Measurements from ENCODE around the gene ECE1.
"Not testable (repeated sequence)": the region's sequence is repeated elsewhere in the genome, so short reads cannot be mapped to it uniquely, and the experiment has no call there.

Gene ECE1

GRCh38 chr1:21249940-21250493 lies 40.2 kb downstream of the ECE1 start:
- DNase-seq (ENCODE audit: low spot score) = no peak

GRCh38 chr1:21247892-21248715 lies 42.2 kb downstream of the ECE1 start:
- DNase-seq (ENCODE audit: low spot score) = no peak

- no peak for DNase-seq (ENCODE audit: low spot score)
Measured at GRCh38 chr1:21246905-21247642, 43.2 kb downstream of the ECE1 start.

GRCh38 chr1:21245688-21246229 lies 44.5 kb downstream of the ECE1 start:
- DNase-seq (ENCODE audit: low spot score) = no peak

GRCh38 chr1:21244986-21245687 lies 45.1 kb downstream of the ECE1 start:
- no peak for DNase-seq (ENCODE audit: low spot score)

GRCh38 chr1:21244154-21244553 lies 46.1 kb downstream of the ECE1 start:
- DNase-seq (ENCODE audit: low spot score) = no peak

- no peak for DNase-seq (ENCODE audit: low spot score)
Measured at GRCh38 chr1:21242846-21243245, 47.4 kb downstream of the ECE1 start.

GRCh38 chr1:21241771-21242581 lies 48.3 kb downstream of the ECE1 start:
- no peak for DNase-seq (ENCODE audit: low spot score)

- no peak for DNase-seq (ENCODE audit: low spot score)
Measured at GRCh38 chr1:21240706-21241105, 49.6 kb downstream of the ECE1 start.

GRCh38 chr1:21239221-21239620 lies 51.0 kb downstream of the ECE1 start:
- no peak for DNase-seq (ENCODE audit: low spot score)

GRCh38 chr1:21238141-21238800 lies 52.0 kb downstream of the ECE1 start:
- no peak for DNase-seq (ENCODE audit: low spot score)

- no peak for DNase-seq (ENCODE audit: low spot score)
Measured at GRCh38 chr1:21237446-21238088, 52.7 kb downstream of the ECE1 start.

GRCh38 chr1:21236178-21236577 lies 54.1 kb downstream of the ECE1 start:
- no peak for DNase-seq (ENCODE audit: low spot score)

GRCh38 chr1:21234779-21235178 lies 55.5 kb downstream of the ECE1 start:
- DNase-seq (ENCODE audit: low spot score) = no peak

GRCh38 chr1:21233490-21233889 lies 56.8 kb downstream of the ECE1 start:
- DNase-seq (ENCODE audit: low spot score) = no peak

GRCh38 chr1:21232044-21232443 lies 58.2 kb downstream of the ECE1 start:
- peak; percentile 42 for DNase-seq (ENCODE audit: low spot score)

GRCh38 chr1:21229246-21230000 lies 60.8 kb downstream of the ECE1 start:
- no peak for DNase-seq (ENCODE audit: low spot score)

GRCh38 chr1:21228224-21228623 lies 62.0 kb downstream of the ECE1 start:
- DNase-seq (ENCODE audit: low spot score) = not testable (repeated sequence)

GRCh38 chr1:21225065-21225464 lies 65.2 kb downstream of the ECE1 start:
- DNase-seq (ENCODE audit: low spot score) = no peak

All from CD4-positive, alpha-beta T cell treated with Interleukin-6 at 100 ng/mL for 8 hours (primary cell).